GM12878 (cell line): Measurements from ENCODE around the gene PRKCE. TPM values are rescaled to one million over a fixed set of nuclear protein-coding genes. Genes with fewer than 3 reads are reported as not detected.

Source experiments
- EED ChIP-seq: sonication (generic); IDR thresholded peaks from 2 replicates; pipeline ENCODE4 v1.6.1; 2016; ENCODE audit warnings: antibody characterized with exemption, low read depth
- KAT2A ChIP-seq: conservative IDR thresholded peaks from 2 replicates; pipeline ENCODE4 v1.6.1; 2011; ENCODE audit warnings: low read depth, low read length; ENCODE audit not compliant: control insufficient read depth
- MXI1 ChIP-seq: fragments of 150-350 bp; IDR thresholded peaks from 2 replicates; pipeline ENCODE4 v1.6.1; 2011; ENCODE audit warnings: low read depth, mild to moderate bottlenecking, inconsistent platforms, low read length, improper control_type of control experiment
- SPI1 ChIP-seq: IDR thresholded peaks from 2 replicates; pipeline ENCODE4 v1.6.1; 2011; ENCODE audit warnings: low read depth, mild to moderate bottlenecking, low read length, moderate library complexity, borderline replicate concordance; ENCODE audit not compliant: insufficient read depth
- YY1 ChIP-seq: IDR thresholded peaks from 2 replicates; pipeline ENCODE4 v1.6.1; 2011; ENCODE audit warnings: low read depth, mild to moderate bottlenecking, low read length
- ZNF24 ChIP-seq: fragments of 450-650 bp; IDR thresholded peaks from 2 replicates; pipeline ENCODE4 v1.6.1; 2017; ENCODE audit warnings: antibody characterized with exemption, mild to moderate bottlenecking
- polyA plus RNA-seq, 11 experiments: library from polyadenylated mRNA; depleted of rRNA in 4 of 11; unstranded in 6 of 11; stranded (reverse) in 5 of 11; fragments of >200 nt; fragmentation: Nextera tagmentation in 4 of 11; fragmentation: Illumina TruSeq in 1 of 11; extraction: Ambion mirVana in 4 of 11; extraction: Trizol in 1 of 11; gene quantifications; 1 replicate in 1 of 11; 2 replicates in 10 of 11; pipeline versions ENCODE4 v1.2.1 to v1.2.3, GENCODE V29; 2011 to 2016; ENCODE audit warnings: inconsistent platforms in 2 of 11, missing spikeins in 2 of 11, low read depth in 1 of 11
- total RNA-seq, 4 experiments: library from RNA; depleted of rRNA in 3 of 4; stranded (reverse); fragments of >200 nt in 3 of 4; fragmentation: Illumina TruSeq in 1 of 4; extraction: Trizol in 1 of 4; gene quantifications; 2 replicates each; pipeline versions ENCODE4 v1.2.1 to v1.2.3, GENCODE V29; 2013 to 2021
- TF ChIP-seq, protein P1 (sequence below): IDR thresholded peaks from 2 replicates; pipeline ENCODE4 v1.6.1; 2011; ENCODE audit warnings: low read depth, low read length, improper control_type of control experiment, borderline replicate concordance
- TF ChIP-seq, protein P2 (sequence below): IDR thresholded peaks from 2 replicates; pipeline ENCODE4 v1.6.1; 2011; ENCODE audit warnings: borderline replicate concordance, low read depth, mild to moderate bottlenecking, moderate library complexity, mixed read lengths, low read length; ENCODE audit not compliant: insufficient read depth; ENCODE audit errors: extremely low read length
- TF ChIP-seq, protein P3 (sequence below): fragments of 450-650 bp; IDR thresholded peaks from 2 replicates; pipeline ENCODE4 v1.6.1; 2017; ENCODE audit warnings: antibody characterized with exemption, mild to moderate bottlenecking, moderate library complexity

The PRKCE gene
- total and polyA plus RNA-seq, 10 of the 15 experiments (the other 5 are each of a cell fraction or from before 2014, with no cell fraction given) = 2.6 to 28.2 (median 11.3) TPM

DNA sequence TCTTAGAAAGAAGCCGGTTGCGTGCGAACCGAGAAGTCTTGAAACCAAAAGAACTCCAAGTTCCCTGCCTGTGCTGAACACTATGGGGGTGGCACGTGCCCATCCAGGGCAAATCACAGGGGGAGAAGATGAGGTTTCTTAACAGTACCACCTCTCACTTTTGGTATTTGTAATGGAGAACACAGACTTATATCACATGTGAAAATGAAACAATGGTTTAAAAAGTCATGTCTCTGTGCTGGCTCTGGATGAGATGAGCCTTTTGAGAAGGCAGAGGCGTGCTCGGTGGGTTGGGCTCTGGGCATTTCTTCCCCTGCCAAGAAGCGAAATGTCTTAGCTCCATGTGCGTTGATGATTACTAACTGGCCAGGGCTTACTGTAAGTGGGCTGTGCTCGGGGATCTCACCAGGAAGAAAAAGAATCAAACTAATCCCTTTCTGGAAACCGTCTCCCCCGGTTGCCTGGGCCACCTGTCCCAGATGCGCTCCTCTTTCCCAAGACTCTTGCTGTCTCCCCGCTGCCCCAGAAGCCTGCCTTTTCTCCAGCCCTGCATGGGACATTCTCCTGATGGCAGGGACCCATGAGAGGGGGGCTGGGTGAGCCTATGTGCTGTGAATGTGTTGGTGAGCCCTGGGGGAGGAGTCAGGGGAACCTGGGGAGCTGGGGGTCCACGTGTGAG lies 252.9 kb downstream of the PRKCE start (continued):
- TF ChIP-seq KAT2A = no peak
- TF ChIP-seq, protein P1, sequence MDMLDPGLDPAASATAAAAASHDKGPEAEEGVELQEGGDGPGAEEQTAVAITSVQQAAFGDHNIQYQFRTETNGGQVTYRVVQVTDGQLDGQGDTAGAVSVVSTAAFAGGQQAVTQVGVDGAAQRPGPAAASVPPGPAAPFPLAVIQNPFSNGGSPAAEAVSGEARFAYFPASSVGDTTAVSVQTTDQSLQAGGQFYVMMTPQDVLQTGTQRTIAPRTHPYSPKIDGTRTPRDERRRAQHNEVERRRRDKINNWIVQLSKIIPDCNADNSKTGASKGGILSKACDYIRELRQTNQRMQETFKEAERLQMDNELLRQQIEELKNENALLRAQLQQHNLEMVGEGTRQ = peak; percentile 73
- 0 out of 2 replicates have a peak, but pooled peaks have one; percentile 29 for TF ChIP-seq ZNF24
- TF ChIP-seq, protein P2, sequence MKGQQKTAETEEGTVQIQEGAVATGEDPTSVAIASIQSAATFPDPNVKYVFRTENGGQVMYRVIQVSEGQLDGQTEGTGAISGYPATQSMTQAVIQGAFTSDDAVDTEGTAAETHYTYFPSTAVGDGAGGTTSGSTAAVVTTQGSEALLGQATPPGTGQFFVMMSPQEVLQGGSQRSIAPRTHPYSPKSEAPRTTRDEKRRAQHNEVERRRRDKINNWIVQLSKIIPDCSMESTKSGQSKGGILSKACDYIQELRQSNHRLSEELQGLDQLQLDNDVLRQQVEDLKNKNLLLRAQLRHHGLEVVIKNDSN = peak; percentile 76
- TF ChIP-seq YY1 = peak; percentile 32; the same call in 1 of the 2 replicates
- TF ChIP-seq, protein P3, sequence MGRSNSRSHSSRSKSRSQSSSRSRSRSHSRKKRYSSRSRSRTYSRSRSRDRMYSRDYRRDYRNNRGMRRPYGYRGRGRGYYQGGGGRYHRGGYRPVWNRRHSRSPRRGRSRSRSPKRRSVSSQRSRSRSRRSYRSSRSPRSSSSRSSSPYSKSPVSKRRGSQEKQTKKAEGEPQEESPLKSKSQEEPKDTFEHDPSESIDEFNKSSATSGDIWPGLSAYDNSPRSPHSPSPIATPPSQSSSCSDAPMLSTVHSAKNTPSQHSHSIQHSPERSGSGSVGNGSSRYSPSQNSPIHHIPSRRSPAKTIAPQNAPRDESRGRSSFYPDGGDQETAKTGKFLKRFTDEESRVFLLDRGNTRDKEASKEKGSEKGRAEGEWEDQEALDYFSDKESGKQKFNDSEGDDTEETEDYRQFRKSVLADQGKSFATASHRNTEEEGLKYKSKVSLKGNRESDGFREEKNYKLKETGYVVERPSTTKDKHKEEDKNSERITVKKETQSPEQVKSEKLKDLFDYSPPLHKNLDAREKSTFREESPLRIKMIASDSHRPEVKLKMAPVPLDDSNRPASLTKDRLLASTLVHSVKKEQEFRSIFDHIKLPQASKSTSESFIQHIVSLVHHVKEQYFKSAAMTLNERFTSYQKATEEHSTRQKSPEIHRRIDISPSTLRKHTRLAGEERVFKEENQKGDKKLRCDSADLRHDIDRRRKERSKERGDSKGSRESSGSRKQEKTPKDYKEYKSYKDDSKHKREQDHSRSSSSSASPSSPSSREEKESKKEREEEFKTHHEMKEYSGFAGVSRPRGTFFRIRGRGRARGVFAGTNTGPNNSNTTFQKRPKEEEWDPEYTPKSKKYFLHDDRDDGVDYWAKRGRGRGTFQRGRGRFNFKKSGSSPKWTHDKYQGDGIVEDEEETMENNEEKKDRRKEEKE = no peak
- TF ChIP-seq EED = peak; percentile 96
- peak; percentile 25; the same call in 1 of the 2 replicates for TF ChIP-seq SPI1
- TF ChIP-seq MXI1 = no peak; the same call in 1 of the 2 replicates
